ENCODE measurements around the gene KLHL33.

- TF ChIP-seq YY1 (IDR thresholded peaks at IDR 0.05; ENCODE audit: insufficient read depth, insufficient read length) (no peak), ZNF274 (IDR thresholded peaks at IDR 0.05; ENCODE audit: low read depth, low read length) (no peak)
Measured at GRCh38 chr14:20376071-20376588, 59.8 kb downstream of the KLHL33 start.
